Duodenal mucosa (tissue), 2 donors: ENCODE data around the gene IL36RN.

Source experiments
- H3K27ac ChIP-seq: one replicate; pipeline ENCODE4 v1.7.0; 2013; ENCODE audit warnings: low read depth, low read length
- H3K27me3 ChIP-seq, 2 donors: one replicate each; pipeline ENCODE4 v1.7.0; 2013; ENCODE audit warnings: low read length in 2 of 2, control low read depth in 1 of 2; ENCODE audit not compliant: insufficient read depth in 2 of 2, control insufficient read depth in 1 of 2
- H3K36me3 ChIP-seq, 2 donors: one replicate each; pipeline ENCODE4 v1.7.0; 2013; ENCODE audit warnings: low read length in 2 of 2, control low read depth in 1 of 2; ENCODE audit not compliant: insufficient read depth in 2 of 2, control insufficient read depth in 1 of 2
- H3K4me1 ChIP-seq, 2 donors: one replicate each; pipeline ENCODE4 v1.7.0; 2013; ENCODE audit warnings: low read length in 2 of 2, control low read depth in 1 of 2; ENCODE audit not compliant: insufficient read depth in 2 of 2, control insufficient read depth in 1 of 2
- H3K4me3 ChIP-seq, 2 donors: one replicate each; pipeline ENCODE4 v1.7.0; 2013; ENCODE audit warnings: low read length in 2 of 2, low read depth in 1 of 2
- H3K9ac ChIP-seq, 2 donors: one replicate each; pipeline ENCODE4 v1.7.0; 2013; ENCODE audit warnings: low read length in 2 of 2, low read depth in 1 of 2
- H3K9me3 ChIP-seq, 2 donors: one replicate each; pipeline ENCODE4 v1.7.0; 2013; ENCODE audit warnings: low read length in 2 of 2, control low read depth in 1 of 2; ENCODE audit not compliant: control insufficient read depth in 1 of 2

Gene IL36RN

GRCh38 chr2:113070606-113070975 lies 11.6 kb downstream of the IL36RN start:
- Histone ChIP-seq H3K9ac (no peak overlapping the region), H3K27me3 (peaks cover 0 to 4% of the 10 kb centered on the region in 2 donors), H3K9me3 (no peaks in the 10 kb centered on the region), H3K36me3 (no peaks in the 10 kb centered on the region), H3K4me3 (no peak overlapping the region), H3K4me1 (peaks cover 0 to 5% of the 10 kb centered on the region in 2 donors), H3K27ac (no peak overlapping the region)

DNA sequence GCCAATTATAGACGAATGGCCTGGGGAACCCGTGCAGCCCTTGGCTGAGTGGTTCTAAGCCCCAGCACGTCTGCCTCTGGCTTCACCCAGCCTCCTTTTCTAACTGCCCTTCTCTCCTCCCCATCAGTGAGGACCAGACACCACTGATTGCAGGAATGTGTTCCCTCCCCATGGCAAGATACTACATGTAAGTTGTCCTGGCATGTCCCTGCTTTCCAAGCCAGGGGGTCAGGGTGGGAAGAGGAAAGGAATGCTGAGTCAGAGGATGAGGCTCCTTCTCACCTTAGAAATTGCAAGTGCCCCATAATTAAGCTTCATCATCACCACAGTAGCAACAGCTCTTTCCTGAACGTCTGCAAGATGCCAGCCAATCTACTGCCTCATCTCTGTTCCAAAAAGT lies 13.6 kb downstream of the IL36RN start:
- H3K9ac ChIP-seq: no peak overlapping the region
- no peak overlapping the region for H3K4me3 ChIP-seq
- H3K27ac ChIP-seq: no peak overlapping the region
- H3K4me1 ChIP-seq: peaks cover 7 to 19% of the 10 kb centered on the region in 2 donors
- no peaks in the 10 kb centered on the region for H3K36me3 ChIP-seq
- peaks cover 0 to 4% of the 10 kb centered on the region in 2 donors for H3K27me3 ChIP-seq
- no peaks in the 10 kb centered on the region for H3K9me3 ChIP-seq

- Histone ChIP-seq H3K4me3 (no peak overlapping the region), H3K36me3 (no peaks in the 10 kb centered on the region), H3K27ac (no peak overlapping the region), H3K9me3 (no peaks in the 10 kb centered on the region), H3K27me3 (peaks cover 0 to 4% of the 10 kb centered on the region in 2 donors), H3K9ac (no peak overlapping the region), H3K4me1 (peaks cover 13 to 27% of the 10 kb centered on the region in 2 donors)
These were observed 14.4 kb downstream of the IL36RN start for GRCh38 chr2:113073325-113073834.

DNA sequence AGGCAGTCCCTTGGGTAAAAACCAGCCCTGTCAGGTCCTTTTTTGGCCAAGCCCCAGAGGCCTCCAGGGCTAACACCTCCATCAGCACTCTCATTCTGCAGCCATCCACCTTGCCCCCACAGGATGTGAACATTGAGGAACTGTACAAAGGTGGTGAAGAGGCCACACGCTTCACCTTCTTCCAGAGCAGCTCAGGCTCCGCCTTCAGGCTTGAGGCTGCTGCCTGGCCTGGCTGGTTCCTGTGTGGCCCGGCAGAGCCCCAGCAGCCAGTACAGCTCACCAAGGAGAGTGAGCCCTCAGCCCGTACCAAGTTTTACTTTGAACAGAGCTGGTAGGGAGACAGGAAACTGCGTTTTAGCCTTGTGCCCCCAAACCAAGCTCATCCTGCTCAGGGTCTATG lies 16.0 kb downstream of the IL36RN start:
- peaks cover 0 to 4% of the 10 kb centered on the region in 2 donors for H3K27me3 ChIP-seq
- peaks cover 18 to 27% of the 10 kb centered on the region in 2 donors for H3K4me1 ChIP-seq
- H3K27ac ChIP-seq: no peak overlapping the region
- H3K9me3 ChIP-seq: no peaks in the 10 kb centered on the region
- no peak overlapping the region for H3K9ac ChIP-seq
- no peak overlapping the region for H3K4me3 ChIP-seq
- H3K36me3 ChIP-seq: no peaks in the 10 kb centered on the region

GRCh38 chr2:113075600-113075999 lies 16.6 kb downstream of the IL36RN start:
- Histone ChIP-seq H3K4me1 (peaks cover 18 to 27% of the 10 kb centered on the region in 2 donors), H3K27me3 (peaks cover 0 to 4% of the 10 kb centered on the region in 2 donors), H3K9ac (no peak overlapping the region), H3K9me3 (no peaks in the 10 kb centered on the region), H3K27ac (no peak overlapping the region), H3K36me3 (no peaks in the 10 kb centered on the region), H3K4me3 (no peak overlapping the region)

DNA sequence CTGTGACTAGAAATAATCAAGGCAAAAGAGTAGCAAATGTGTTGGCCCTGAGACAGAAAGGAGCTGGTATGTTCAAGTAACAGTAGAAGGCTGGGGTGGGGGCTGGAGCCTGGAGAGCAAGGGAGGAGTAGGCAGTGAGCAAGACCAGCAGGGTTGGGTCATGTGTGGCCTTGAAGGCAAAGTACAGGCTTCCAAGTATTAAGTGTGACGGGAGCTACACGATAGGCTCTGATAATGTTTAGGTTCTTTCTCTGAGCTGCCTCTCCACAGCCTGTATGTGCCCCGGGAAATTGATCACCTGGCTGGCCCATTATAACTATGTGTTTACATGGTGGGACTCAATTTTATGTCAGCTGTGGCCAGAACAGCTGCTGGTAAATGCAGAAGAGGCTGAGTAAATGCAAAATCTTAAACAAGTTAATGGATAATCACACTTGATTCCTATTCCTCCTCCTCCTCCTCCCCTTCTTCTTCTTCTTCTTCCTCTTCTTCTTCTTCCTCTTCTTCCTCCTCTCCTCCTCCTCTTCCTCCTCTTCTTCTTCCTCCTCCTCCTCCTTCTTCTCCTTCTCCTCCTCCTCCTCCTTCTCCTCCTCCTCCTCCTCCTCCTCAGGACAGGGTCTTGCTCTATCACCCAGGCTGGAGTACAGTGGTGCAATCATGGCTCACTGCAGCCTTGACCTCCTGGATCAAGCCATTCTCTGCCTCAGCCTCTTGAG lies 18.1 kb downstream of the IL36RN start:
- H3K9ac ChIP-seq: no peak overlapping the region
- peaks cover 0 to 4% of the 10 kb centered on the region in 2 donors for H3K27me3 ChIP-seq
- no peaks in the 10 kb centered on the region for H3K9me3 ChIP-seq
- H3K27ac ChIP-seq: no peak overlapping the region
- no peaks in the 10 kb centered on the region for H3K36me3 ChIP-seq
- no peak overlapping the region for H3K4me3 ChIP-seq
- peaks cover 18 to 27% of the 10 kb centered on the region in 2 donors for H3K4me1 ChIP-seq

- Histone ChIP-seq H3K4me3 (no peak overlapping the region), H3K27ac (no peak overlapping the region), H3K9ac (no peak overlapping the region), H3K27me3 (peaks cover 0 to 4% of the 10 kb centered on the region in 2 donors), H3K36me3 (no peaks in the 10 kb centered on the region), H3K9me3 (no peaks in the 10 kb centered on the region), H3K4me1 (peaks cover 18 to 27% of the 10 kb centered on the region in 2 donors)
These were observed 18.9 kb downstream of the IL36RN start for GRCh38 chr2:113077921-113078320.

DNA sequence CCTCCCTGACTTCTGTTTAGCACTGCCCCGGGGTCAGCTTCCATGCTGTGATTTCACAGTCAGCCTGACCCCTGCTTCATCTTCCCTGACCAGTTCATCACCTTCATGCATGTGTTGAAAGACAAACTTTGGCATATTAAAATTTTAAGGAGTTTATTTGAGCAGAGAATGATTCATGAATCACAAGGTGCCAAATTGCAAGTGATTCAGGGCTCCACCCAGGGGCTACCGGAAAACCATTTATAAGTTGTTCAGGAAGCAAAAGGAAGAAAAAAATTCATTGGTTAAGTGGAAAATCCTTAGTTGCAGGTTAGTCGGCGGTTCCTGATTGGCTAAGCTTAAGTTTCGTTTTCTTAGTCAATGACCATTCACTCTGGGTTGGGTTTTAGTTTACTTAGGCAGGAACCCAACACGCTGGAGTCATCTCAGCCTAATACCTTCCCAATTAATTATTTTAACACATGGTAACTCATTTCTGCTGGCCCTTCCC lies 19.4 kb downstream of the IL36RN start:
- Histone ChIP-seq H3K4me1 (peaks cover 18 to 27% of the 10 kb centered on the region in 2 donors), H3K9ac (no peak overlapping the region), H3K36me3 (no peaks in the 10 kb centered on the region), H3K9me3 (no peaks in the 10 kb centered on the region), H3K27me3 (peaks cover 4% of the 10 kb centered on the region in 2 donors), H3K27ac (no peak overlapping the region), H3K4me3 (no peak overlapping the region)

GRCh38 chr2:113079131-113079530 lies 20.1 kb downstream of the IL36RN start:
- Histone ChIP-seq H3K4me1 (peaks cover 18 to 27% of the 10 kb centered on the region in 2 donors), H3K9ac (no peak overlapping the region), H3K27ac (no peak overlapping the region), H3K9me3 (no peaks in the 10 kb centered on the region), H3K36me3 (no peaks in the 10 kb centered on the region), H3K4me3 (no peak overlapping the region), H3K27me3 (peaks cover under 1 to 7% of the 10 kb centered on the region in 2 donors)

DNA sequence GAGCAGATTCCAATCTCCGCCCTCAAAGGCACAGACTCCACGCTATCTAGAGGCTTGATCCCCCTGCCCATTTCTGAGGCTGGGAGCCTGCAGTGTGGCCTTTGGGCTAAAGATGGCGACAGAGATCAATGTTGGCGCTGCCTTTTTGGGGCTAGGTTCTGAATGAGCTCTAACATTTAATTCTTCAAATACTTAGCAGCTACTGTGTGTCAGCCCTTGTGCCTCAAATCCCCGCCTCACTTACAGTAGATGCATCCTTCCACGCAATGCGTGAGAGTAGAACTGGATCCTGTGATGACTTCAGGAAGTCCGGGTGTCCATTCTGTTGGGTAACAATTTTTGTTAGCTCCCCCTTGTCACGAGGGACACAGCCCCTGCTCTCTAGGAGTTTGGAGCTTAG lies 21.1 kb downstream of the IL36RN start:
- Histone ChIP-seq H3K9me3 (no peaks in the 10 kb centered on the region), H3K36me3 (no peaks in the 10 kb centered on the region), H3K4me3 (no peak overlapping the region), H3K9ac (no peak overlapping the region), H3K4me1 (peaks cover 18 to 25% of the 10 kb centered on the region in 2 donors), H3K27me3 (peaks cover 0 to 7% of the 10 kb centered on the region in 2 donors), H3K27ac (no peak overlapping the region)
